IMR-90 (cell line): ENCODE results near the gene FLCN. TPM values are rescaled to one million over a fixed set of nuclear protein-coding genes. Genes with fewer than 3 reads are reported as not detected.
"Not testable (repeated sequence)": the region's sequence is repeated elsewhere in the genome, so short reads cannot be mapped to it uniquely, and the experiment has no call there.

ENCODE experiments used
- ATAC-seq: fragments of 200-7000 bp; cut with Tn5 transposase; 2 replicates; pipeline ENCODE4 v1.9.1; 2020; ENCODE audit warnings: low read depth, mild to moderate bottlenecking, moderate library complexity
- BruUV-seq: library from RNA; stranded (reverse); fragments of 400-500 nt; replicated peaks from 2 replicates; lab custom pipeline; 2021; lab: Mats Ljungman, UMichigan
- CTCF ChIA-PET: fragments of 300-600 bp; formaldehyde crosslinking; extraction: SDS; loops from one replicate; lab custom pipeline; 2021; ENCODE audit warnings: antibody characterized with exemption; lab: Yijun Ruan, JAX
- POLR2A ChIA-PET: fragments of 300-600 bp; sonication (Branson Sonifier 250); formaldehyde crosslinking; loops from one replicate; lab custom pipeline; 2022; ENCODE audit warnings: antibody characterized with exemption; ENCODE audit not compliant: unreplicated experiment; lab: Charles Lee
- DNase-seq: peaks from one replicate; pipeline ENCODE4 v3.0.0; 2013
- H2AFZ ChIP-seq: replicated peaks from 2 replicates; pipeline ENCODE3; 2013; ENCODE audit warnings: low read length, mild to moderate bottlenecking; ENCODE audit not compliant: poor library complexity
- H2AK5ac ChIP-seq: 2 replicates; pipeline ENCODE4 v1.6.1; 2013; ENCODE audit warnings: low read depth, low read length, inconsistent platforms
- H2AK9ac ChIP-seq: replicated peaks from 2 replicates; pipeline ENCODE3; 2013; ENCODE audit warnings: mild to moderate bottlenecking, low read depth, low read length, moderate library complexity; ENCODE audit not compliant: poor library complexity
- H2BK120ac ChIP-seq: 2 replicates; pipeline ENCODE4 v1.6.1; 2013; ENCODE audit warnings: low read depth, low read length, inconsistent platforms
- H2BK15ac ChIP-seq: 3 replicates; pipeline ENCODE4 v1.6.1; 2013; ENCODE audit warnings: low read depth, low read length, inconsistent platforms
- H2BK20ac ChIP-seq: 2 replicates; pipeline ENCODE4 v1.6.1; 2013; ENCODE audit warnings: low read depth, mild to moderate bottlenecking, inconsistent platforms, low read length, moderate library complexity
- H2BK5ac ChIP-seq: 2 replicates; pipeline ENCODE4 v1.6.1; 2013; ENCODE audit warnings: mild to moderate bottlenecking, low read depth, low read length, inconsistent platforms; ENCODE audit not compliant: poor library complexity, severe bottlenecking
- H3K14ac ChIP-seq: replicated peaks from 2 replicates; pipeline ENCODE4 v1.6.1; 2013; ENCODE audit warnings: low read depth, low read length, inconsistent platforms
- H3K18ac ChIP-seq: 2 replicates; pipeline ENCODE4 v1.6.1; 2013; ENCODE audit warnings: low read depth, low read length, control low read depth
- H3K23ac ChIP-seq: 2 replicates; pipeline ENCODE4 v1.6.1; 2013; ENCODE audit warnings: low read depth, low read length, inconsistent platforms
- H3K27ac ChIP-seq: 2 replicates; pipeline ENCODE4 v1.5.1; 2013; ENCODE audit warnings: mild to moderate bottlenecking, control low read depth, low read length; ENCODE audit not compliant: insufficient read depth
- H3K27me3 ChIP-seq: 2 replicates; pipeline ENCODE4 v1.6.1; 2013; ENCODE audit warnings: low read length; ENCODE audit not compliant: control insufficient read depth, insufficient read depth
- H3K36me3 ChIP-seq: 2 replicates; pipeline ENCODE4 v1.6.1; 2013; ENCODE audit warnings: low read length, mixed read lengths; ENCODE audit not compliant: control insufficient read depth, insufficient read depth
- H3K4ac ChIP-seq: 2 replicates; pipeline ENCODE4 v1.6.1; 2013; ENCODE audit warnings: low read depth, low read length, inconsistent platforms
- H3K4me1 ChIP-seq: 2 replicates; pipeline ENCODE4 v1.6.1; 2013; ENCODE audit warnings: low read length, mixed read lengths; ENCODE audit not compliant: control insufficient read depth, insufficient read depth
- H3K4me2 ChIP-seq: 2 replicates; pipeline ENCODE4 v1.6.1; 2013; ENCODE audit warnings: low read depth, mild to moderate bottlenecking, control low read depth, low read length, moderate library complexity
- H3K4me3 ChIP-seq: 2 replicates; pipeline ENCODE4 v1.5.1; 2013; ENCODE audit warnings: low read depth, mild to moderate bottlenecking, control low read depth, low read length, moderate library complexity; ENCODE audit not compliant: insufficient read depth
- H3K56ac ChIP-seq: 2 replicates; pipeline ENCODE4 v1.6.1; 2013; ENCODE audit warnings: low read length, inconsistent platforms; ENCODE audit not compliant: insufficient read depth; ENCODE audit errors: extremely low read depth
- H3K79me1 ChIP-seq, 2 experiments: 2 replicates each; pipeline ENCODE4 v1.6.1; 2013; ENCODE audit warnings: low read length in 2 of 2, inconsistent platforms in 1 of 2, low read depth in 1 of 2
- H3K9ac ChIP-seq: 2 replicates; pipeline ENCODE4 v1.6.1; 2013; ENCODE audit warnings: low read depth, low read length, control low read depth
- H3K9me1 ChIP-seq: 2 replicates; pipeline ENCODE4 v1.6.1; 2013; ENCODE audit warnings: low read length, inconsistent platforms; ENCODE audit not compliant: insufficient read depth
- H3K9me3 ChIP-seq: 2 replicates; pipeline ENCODE4 v1.6.1; 2013; ENCODE audit warnings: low read length; ENCODE audit not compliant: control insufficient read depth, insufficient read depth
- H4K20me1 ChIP-seq: 2 replicates; pipeline ENCODE4 v1.6.1; 2013; ENCODE audit warnings: low read length, inconsistent platforms; ENCODE audit not compliant: insufficient read depth
- H4K5ac ChIP-seq: 2 replicates; pipeline ENCODE4 v1.6.1; 2013; ENCODE audit warnings: mild to moderate bottlenecking, low read depth, low read length, control low read depth
- H4K8ac ChIP-seq, 2 experiments: 2 replicates each; pipeline ENCODE4 v1.6.1; 2013; ENCODE audit warnings: low read depth in 2 of 2, low read length in 2 of 2, control low read depth in 1 of 2, inconsistent platforms in 1 of 2
- H4K91ac ChIP-seq: 2 replicates; pipeline ENCODE4 v1.6.1; 2013; ENCODE audit warnings: low read depth, low read length, inconsistent platforms; ENCODE audit not compliant: insufficient read depth
- WGBS, 2 experiments: methylation state at CpG; one replicate each; pipeline versions ENCODE4 v1.1.5 to v1.1.7; 2013; ENCODE audit warnings: missing lambda C conversion rate in 2 of 2; ENCODE audit not compliant: insufficient read length in 1 of 2; ENCODE audit errors: extremely low coverage in 2 of 2; 5-methylcytosine and 5-hydroxymethylcytosine counted together
- dilution Hi-C: fragments of 300-500 bp; cut with HindIII; formaldehyde crosslinking; loops from one replicate; pipeline ENCODE4 v1.14.3; 2018; ENCODE audit warnings: low sequenced_read_pairs; ENCODE audit not compliant: unreplicated experiment
- in situ Hi-C: fragments of 300-500 bp; cut with MboI; formaldehyde crosslinking; loops from 3 replicates; pipeline ENCODE4 v1.14.3; 2019; ENCODE audit warnings: low sequenced_read_pairs, inconsistent platforms, mixed read lengths
- intact Hi-C: fragments of 100-400 bp; cut with micrococcal nuclease; formaldehyde crosslinking; loops from 2 replicates; pipeline ENCODE4 v1.10.0; 2022
- polyA plus RNA-seq, 3 experiments: library from polyadenylated mRNA; depleted of rRNA; stranded (reverse); fragments of >200 nt; gene quantifications; 2 replicates each; pipeline ENCODE4 v1.2.3, GENCODE V29; 2012; ENCODE audit warnings: low replicate concordance in 1 of 3
- total RNA-seq: library from RNA; depleted of rRNA; stranded (reverse); fragments of >200 nt; gene quantifications from 2 replicates; pipeline ENCODE4 v1.2.3, GENCODE V29; 2012

Gene FLCN
- total and polyA plus RNA-seq, 2 of the 4 experiments (the other 2 are of a cell fraction), result 16.8 to 24.8 TPM

DNA sequence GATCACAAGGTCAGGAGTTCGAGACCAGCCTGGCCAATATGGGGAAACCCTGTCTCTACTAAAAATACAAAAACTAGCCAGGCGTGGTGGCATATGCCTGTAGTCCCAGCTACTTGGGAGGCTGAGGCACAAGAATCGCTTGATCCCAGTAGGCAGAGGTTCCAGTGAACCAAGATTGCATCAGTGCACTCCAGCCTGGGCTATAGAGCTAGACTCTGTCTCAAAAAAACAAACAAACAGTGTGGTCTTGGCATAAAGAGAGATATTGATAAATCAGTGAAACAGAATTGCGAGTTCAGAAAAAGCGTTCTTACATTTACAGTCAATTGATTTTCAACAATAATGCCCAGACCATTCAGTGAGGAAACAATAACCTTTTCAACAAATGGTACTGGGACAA, 41.5 kb downstream of the FLCN start:
- H2BK5ac ChIP-seq, ATAC-seq, H3K4ac ChIP-seq, H2AK9ac ChIP-seq, H3K56ac ChIP-seq, POLR2A ChIA-PET, H2AFZ ChIP-seq, CTCF ChIA-PET, H3K9ac ChIP-seq, H2BK120ac ChIP-seq, H3K14ac ChIP-seq, H3K27me3 ChIP-seq, H3K27ac ChIP-seq, H3K9me3 ChIP-seq, BruUV-seq, DNase-seq, H3K23ac ChIP-seq, H3K18ac ChIP-seq, H4K91ac ChIP-seq, in situ Hi-C loops, H4K8ac ChIP-seq, H3K4me3 ChIP-seq, H3K79me1 ChIP-seq, H3K9me1 ChIP-seq, H3K4me2 ChIP-seq, dilution Hi-C loops, H4K20me1 ChIP-seq, H2AK5ac ChIP-seq, H3K36me3 ChIP-seq, H2BK15ac ChIP-seq, H2BK20ac ChIP-seq, H4K5ac ChIP-seq: not testable (repeated sequence)
- no CpG with 5 or more reads among the region's 5 CpGs for WGBS, 2 experiments
- intact Hi-C loops, result loop anchor here (5.0 kb wide), 1 partner anchor 193 kb away; no protein-coding TSS in a partner anchor
- H3K4me1 ChIP-seq, result peaks cover 14% of the 10 kb centered on the region
